Measurements from ENCODE around the gene RASGRP4. TPM values are rescaled to one million over a fixed set of nuclear protein-coding genes. Genes with fewer than 3 reads are reported as not detected.

RASGRP4 gene
- total RNA-seq, 1 donor from 2014 or later = not detected

DNA sequence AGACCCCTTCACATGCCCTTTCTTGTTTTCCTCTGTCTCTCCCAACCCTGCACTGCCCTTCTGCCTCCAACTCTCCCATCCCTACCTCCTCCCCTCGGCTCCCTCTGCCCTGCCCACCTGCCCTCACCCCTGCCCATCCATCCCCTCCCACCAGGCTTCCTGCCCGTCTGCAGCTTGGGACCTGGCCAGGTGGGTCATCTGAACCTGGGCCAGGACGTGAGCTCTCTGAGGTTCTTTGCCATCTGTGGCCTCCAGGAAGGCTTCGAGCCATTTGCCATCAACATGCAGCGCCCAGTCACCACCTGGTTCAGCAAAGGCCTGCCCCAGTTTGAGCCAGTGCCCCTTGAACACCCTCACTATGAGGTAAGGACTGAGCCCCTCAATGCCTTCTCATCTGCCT is 43.1 kb upstream of the RASGRP4 start:
- Mint-ChIP-seq H3K36me3 (ENCODE audit: low read depth) (no peaks in the 10 kb centered on the region), H3K9me3 (ENCODE audit: low read depth) (no peaks in the 10 kb centered on the region), H3K4me3 (ENCODE audit: unreplicated experiment) (no peak overlapping the region), H3K4me1 (ENCODE audit: low read depth) (no peaks in the 10 kb centered on the region), H3K27ac (ENCODE audit: unreplicated experiment) (no peak overlapping the region), H3K27me3 (ENCODE audit: low read depth) (peaks cover 31% of the 10 kb centered on the region)
- no peak for DNase-seq (ENCODE audit: low spot score)
- TF ChIP-seq, protein P1, sequence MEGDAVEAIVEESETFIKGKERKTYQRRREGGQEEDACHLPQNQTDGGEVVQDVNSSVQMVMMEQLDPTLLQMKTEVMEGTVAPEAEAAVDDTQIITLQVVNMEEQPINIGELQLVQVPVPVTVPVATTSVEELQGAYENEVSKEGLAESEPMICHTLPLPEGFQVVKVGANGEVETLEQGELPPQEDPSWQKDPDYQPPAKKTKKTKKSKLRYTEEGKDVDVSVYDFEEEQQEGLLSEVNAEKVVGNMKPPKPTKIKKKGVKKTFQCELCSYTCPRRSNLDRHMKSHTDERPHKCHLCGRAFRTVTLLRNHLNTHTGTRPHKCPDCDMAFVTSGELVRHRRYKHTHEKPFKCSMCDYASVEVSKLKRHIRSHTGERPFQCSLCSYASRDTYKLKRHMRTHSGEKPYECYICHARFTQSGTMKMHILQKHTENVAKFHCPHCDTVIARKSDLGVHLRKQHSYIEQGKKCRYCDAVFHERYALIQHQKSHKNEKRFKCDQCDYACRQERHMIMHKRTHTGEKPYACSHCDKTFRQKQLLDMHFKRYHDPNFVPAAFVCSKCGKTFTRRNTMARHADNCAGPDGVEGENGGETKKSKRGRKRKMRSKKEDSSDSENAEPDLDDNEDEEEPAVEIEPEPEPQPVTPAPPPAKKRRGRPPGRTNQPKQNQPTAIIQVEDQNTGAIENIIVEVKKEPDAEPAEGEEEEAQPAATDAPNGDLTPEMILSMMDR (IDR thresholded peaks at IDR 0.05) = no peak

DNA sequence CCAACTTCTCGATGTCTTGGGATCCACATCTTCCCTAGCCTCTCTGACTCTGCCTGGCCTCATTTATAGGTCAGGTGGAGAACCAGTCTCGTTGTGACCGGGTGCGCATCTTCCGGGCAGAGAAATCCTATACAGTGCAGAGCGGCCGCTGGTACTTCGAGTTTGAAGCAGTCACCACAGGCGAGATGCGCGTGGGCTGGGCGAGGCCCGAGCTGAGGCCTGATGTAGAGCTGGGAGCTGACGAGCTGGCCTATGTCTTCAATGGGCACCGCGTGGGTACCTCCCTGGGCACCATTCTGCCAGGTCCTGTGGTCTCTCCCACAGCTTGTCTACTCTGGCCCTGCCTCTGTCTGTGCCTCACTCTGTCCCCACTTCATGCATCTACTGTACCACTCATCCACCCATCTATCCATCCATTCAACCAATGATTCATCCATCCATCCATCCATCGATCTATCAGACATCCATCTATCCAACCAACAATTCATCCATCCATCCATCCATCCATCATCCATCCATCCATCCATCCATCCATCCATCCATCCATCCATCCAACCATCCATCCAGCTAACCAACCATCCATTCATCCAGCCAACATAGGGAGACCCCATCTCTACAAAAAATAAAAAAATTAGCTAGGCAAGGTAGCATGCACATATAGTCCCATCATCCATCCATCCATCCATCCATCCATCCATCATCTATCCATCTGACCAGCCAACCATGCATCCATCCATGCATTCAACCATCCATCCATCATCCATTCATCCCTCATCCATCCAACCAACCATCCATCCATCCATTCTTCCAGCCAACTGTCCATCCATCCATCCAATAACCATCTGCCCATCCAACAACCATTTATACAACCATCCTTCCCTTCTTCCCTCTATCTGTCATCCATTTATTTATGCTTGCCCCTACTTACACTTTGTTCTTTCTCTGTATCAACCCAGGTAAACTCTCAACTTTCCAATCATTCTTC is 41.8 kb upstream of the RASGRP4 start:
- Mint-ChIP-seq H3K9me3 (ENCODE audit: low read depth) (no peaks in the 10 kb centered on the region), H3K4me3 (ENCODE audit: unreplicated experiment) (no peak overlapping the region), H3K27ac (ENCODE audit: unreplicated experiment) (no peak overlapping the region), H3K4me1 (ENCODE audit: low read depth) (no peaks in the 10 kb centered on the region), H3K27me3 (ENCODE audit: low read depth) (peaks cover 30% of the 10 kb centered on the region), H3K36me3 (ENCODE audit: low read depth) (no peaks in the 10 kb centered on the region)
- TF ChIP-seq, protein P1 (IDR thresholded peaks at IDR 0.05) = no peak
- no peak for DNase-seq (ENCODE audit: low spot score)

DNA sequence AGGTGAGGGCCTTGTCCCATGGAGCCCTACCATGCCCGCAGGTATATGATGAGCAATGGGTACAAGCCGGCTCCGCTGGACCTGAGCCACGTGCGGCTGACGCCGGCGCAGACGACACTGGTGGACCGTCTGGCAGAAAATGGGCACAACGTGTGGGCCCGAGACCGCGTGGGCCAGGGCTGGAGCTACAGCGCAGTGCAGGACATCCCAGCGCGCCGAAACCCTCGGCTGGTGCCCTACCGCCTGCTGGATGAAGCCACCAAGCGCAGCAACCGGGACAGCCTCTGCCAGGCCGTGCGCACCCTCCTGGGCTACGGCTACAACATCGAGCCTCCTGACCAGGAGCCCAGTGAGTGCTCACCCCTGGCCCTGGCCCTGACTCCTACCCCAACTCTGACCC is 40.0 kb upstream of the RASGRP4 start:
- no peak for DNase-seq (ENCODE audit: low spot score)
- peaks cover 25% of the 10 kb centered on the region for H3K27me3 Mint-ChIP-seq (ENCODE audit: low read depth)
- TF ChIP-seq, protein P1 (IDR thresholded peaks at IDR 0.05) = no peak
- H3K4me1 Mint-ChIP-seq (ENCODE audit: low read depth) = no peaks in the 10 kb centered on the region
- H3K9me3 Mint-ChIP-seq (ENCODE audit: low read depth) = no peaks in the 10 kb centered on the region
- no peaks in the 10 kb centered on the region for H3K36me3 Mint-ChIP-seq (ENCODE audit: low read depth)
- no peak overlapping the region for H3K27ac Mint-ChIP-seq (ENCODE audit: unreplicated experiment)
- H3K4me3 Mint-ChIP-seq (ENCODE audit: unreplicated experiment) = no peak overlapping the region

DNA sequence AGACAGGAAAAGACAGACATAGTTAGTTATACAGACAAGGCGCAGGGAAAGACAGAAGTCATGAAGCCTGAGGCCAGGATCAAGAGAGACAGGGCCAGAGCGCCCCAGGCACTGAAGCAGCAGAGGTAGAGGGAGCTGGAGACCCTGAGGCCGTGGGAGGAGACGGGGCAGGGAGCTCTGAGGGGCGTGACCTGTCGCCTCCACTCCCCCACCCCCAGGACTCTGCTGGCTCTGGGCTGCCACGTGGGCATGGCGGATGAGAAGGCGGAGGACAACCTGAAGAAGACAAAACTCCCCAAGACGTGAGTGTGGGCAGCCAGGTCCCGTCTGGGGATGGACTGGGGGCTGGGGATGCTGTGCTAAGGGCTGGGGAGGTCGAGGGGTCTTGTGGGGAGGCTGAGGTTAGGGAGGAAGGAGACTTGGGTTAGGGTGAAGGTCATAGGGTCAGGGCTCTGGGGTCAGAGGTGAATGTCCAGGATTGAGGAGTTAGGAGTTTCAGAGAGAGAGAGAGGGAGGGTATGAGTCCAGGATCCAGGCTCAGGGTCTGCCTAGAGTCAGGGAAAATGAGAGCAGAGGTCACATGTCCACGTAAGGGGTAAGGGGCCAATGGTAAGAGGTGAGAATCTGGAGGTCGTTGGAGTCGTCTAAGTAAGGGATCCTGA is 38.5 kb upstream of the RASGRP4 start:
- no peak overlapping the region for H3K27ac Mint-ChIP-seq (ENCODE audit: unreplicated experiment)
- no peaks in the 10 kb centered on the region for H3K36me3 Mint-ChIP-seq (ENCODE audit: low read depth)
- H3K4me3 Mint-ChIP-seq (ENCODE audit: unreplicated experiment) = no peak overlapping the region
- TF ChIP-seq, protein P1 (IDR thresholded peaks at IDR 0.05) = no peak
- no peak for DNase-seq (ENCODE audit: low spot score)
- no peaks in the 10 kb centered on the region for H3K4me1 Mint-ChIP-seq (ENCODE audit: low read depth)
- peaks cover 15% of the 10 kb centered on the region for H3K27me3 Mint-ChIP-seq (ENCODE audit: low read depth)
- H3K9me3 Mint-ChIP-seq (ENCODE audit: low read depth) = no peaks in the 10 kb centered on the region

DNA sequence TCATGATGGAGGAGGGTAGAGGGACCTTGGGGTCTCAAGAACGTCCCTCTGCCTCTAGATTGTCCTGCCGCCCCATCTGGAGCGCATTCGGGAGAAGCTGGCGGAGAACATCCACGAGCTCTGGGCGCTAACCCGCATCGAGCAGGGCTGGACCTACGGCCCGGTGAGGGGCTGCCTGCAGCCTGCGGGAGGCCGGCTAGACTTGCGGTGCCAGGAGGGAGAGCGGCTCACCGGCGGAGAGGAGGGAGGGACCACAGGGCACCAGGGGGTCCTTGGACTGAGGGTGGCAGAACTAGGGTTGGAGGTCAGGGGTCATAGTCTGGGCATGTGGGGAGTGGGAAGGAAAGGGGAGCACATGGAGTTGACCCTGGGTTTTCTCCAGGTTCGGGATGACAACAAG is 37.3 kb upstream of the RASGRP4 start:
- H3K36me3 Mint-ChIP-seq (ENCODE audit: low read depth) = no peaks in the 10 kb centered on the region
- H3K27ac Mint-ChIP-seq (ENCODE audit: unreplicated experiment) = no peak overlapping the region
- TF ChIP-seq, protein P1 (IDR thresholded peaks at IDR 0.05) = no peak
- H3K4me3 Mint-ChIP-seq (ENCODE audit: unreplicated experiment) = no peak overlapping the region
- H3K4me1 Mint-ChIP-seq (ENCODE audit: low read depth) = no peaks in the 10 kb centered on the region
- H3K9me3 Mint-ChIP-seq (ENCODE audit: low read depth) = no peaks in the 10 kb centered on the region
- peaks cover 14% of the 10 kb centered on the region for H3K27me3 Mint-ChIP-seq (ENCODE audit: low read depth)
- no peak for DNase-seq (ENCODE audit: low spot score)
